ENCODE measurements around the gene CASP3.
"Not testable (repeated sequence)": the region's sequence is repeated elsewhere in the genome, so short reads cannot be mapped to it uniquely, and the experiment has no call there.

The CASP3 gene

DNA sequence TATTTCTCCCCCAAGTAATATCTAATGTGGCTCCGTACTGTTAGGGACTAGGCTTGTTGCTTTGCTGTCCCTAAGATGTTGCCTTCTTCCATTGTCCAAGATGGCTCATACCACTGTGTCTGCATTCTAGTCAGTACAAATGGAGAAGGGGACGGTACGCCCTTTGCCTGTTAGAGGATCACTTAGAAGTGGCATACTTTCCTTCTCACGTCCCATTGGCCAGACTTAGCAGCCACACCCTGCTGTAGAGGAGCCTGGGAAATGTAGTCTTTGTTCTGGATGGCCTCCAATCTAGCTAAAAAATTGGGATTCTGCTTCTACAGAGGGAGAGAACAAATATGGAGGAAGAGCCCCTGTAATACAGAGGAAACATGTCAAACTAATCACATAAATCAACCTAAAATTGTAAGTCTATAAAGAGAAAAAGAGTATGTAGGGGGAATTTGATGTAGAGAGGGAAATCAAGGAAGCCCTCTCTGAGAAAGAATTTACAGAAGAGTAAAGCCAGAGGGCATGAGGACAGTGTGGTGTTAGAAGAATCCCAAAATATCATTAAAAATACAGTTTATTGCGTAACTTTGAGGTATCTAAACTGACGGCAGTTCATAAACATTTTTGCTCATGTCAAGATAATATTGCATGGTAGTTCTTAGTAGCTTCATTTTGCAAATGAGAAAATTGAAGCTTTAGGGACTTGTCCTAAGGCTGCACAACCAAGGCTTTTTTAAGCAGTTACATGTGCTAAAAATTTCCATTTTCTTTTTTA is 15.4 kb upstream of the CASP3 start:
- DNase-seq (ENCODE audit: low read depth), result no peak

DNA sequence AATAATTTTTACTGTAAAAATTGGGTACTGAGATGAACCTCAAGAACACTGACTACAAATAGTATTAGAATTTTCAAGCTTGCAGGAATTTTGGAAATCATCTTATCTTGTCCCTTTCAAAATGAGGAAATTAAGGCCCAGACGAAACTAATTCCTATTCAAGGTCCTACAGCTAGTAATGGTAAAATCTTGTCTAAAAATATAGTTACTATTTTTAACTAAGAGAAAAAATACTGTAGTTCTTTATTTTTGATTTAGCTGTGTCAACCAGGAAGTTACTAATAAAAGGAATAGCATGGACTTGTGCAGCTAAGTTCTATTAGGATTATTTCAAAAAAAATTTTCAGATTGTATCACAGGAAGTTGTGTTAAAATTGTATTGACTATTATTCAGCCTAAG is 13.0 kb upstream of the CASP3 start:
- DNase-seq (ENCODE audit: low read depth), result no peak

DNA sequence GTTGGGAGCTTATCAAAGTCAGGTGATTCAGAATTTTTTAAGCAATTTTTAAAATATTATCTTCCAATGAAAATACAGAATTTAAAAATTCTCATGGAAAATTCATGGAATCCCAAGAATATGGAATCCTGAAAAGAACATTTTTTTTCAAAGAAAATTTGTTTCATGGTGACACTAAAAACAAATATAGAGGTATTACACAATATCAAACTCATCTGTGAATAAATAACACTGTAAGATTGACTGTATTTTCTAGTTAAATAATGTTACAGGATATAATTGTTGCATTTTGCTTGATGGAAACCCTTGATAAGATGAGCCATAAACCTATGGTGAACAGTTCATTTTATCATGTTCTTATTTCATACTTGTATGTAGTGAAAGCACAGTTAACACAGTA is 11.7 kb upstream of the CASP3 start:
- DNase-seq (ENCODE audit: low read depth), result no peak

DNA sequence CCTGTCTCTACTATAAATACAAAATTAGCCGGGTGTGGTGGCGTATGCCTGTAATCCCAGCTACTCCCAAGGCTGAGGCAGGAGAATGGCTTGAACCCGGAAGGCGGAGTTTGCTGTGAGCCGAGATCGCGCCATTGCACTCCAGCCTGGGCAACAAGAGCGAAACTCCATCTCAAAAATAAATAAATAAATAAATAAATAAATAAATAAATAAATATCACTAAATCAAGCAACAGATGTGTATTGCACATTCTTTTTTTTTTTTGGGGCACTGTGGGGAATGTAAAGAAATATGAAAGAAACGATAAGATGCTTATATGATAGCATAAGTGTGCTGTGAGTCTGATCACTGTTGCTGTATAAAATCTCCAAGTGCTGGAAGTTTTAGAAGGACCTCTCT is 8.6 kb upstream of the CASP3 start:
- not testable (repeated sequence) for DNase-seq (ENCODE audit: low read depth)

DNA sequence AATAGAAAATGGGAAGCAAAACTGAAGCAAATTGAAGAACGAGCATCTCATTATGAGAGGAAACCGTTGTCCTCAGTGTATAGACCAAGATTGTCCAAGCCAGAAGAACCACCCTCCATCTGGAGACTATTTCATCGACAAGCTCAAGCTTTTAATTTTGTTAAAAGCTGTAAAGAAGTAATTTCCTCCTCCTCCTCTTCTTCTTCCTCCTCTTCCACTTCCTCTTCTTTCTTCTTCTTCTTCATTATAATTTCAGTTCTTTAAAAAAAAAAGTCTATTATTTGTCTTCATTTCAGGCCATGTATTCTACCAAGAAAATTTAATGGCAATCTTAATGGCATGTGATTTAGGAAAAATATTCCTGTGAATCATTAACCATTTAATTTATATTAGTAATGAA is 7.9 kb upstream of the CASP3 start:
- DNase-seq (ENCODE audit: low read depth), result no peak

DNA sequence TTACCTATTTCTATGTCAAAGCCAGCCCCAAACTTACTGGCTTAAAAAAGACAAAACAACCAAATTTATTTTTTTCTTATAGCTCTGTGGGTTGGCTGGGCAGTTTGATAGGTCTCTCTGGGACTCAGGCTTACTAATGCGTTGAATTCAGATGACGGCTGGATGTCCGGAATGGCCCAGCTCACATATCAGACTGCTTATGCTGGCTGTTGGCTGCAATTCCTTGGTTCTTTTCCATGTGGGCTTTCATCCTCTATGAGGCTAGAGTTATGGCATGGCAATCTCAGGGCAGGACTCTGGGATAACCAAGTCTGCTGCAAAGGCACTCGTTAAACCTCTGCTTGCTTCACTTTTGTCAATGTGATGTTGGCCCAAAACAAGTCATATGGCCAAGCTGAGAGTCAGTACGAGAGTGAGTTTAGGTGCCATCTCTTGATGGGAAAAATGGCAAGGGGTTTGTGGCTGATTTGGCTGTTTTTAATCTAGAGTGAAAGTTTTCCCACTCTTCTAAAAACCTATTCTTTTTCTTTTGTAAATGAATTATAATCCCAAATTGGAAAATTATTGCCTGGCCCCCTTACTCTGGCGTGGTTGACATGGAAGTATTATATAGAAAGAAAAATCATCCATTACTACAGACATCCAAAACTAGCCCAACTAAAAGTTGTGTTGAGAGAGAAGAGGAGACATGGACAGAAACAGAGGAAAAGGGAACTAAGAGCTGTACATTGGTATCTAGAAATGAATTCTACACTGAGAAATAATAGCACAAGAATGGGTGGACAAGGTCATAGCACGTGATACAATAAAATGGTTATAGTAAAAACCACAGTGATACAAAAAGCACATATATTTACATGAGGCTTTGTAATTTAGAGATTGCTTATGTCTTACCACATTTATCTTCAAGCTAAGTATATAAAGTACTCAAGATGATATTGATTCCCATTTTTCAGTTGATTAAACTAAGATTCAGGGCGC is 6.9 kb upstream of the CASP3 start:
- DNase-seq (ENCODE audit: low read depth), result no peak

DNA sequence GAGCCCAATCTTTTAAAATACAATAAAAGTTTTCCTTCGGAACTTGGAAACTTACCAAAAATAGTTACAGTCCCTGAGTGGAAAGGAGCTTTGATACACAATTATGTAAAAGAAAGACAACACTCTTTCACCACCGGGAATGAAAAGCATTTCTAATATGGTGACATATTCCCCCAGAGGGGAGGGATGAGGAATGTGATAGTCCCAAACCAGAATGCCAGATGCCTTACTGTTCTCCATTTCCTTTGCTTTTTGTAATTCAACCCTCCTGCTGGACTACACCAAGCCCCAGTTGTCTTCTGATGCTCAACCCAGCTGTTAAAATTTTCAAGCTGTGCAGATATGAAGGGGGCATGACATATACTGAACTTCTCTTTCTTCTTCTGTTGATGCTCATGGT is 4.4 kb upstream of the CASP3 start:
- no peak for DNase-seq (ENCODE audit: low read depth)

DNA sequence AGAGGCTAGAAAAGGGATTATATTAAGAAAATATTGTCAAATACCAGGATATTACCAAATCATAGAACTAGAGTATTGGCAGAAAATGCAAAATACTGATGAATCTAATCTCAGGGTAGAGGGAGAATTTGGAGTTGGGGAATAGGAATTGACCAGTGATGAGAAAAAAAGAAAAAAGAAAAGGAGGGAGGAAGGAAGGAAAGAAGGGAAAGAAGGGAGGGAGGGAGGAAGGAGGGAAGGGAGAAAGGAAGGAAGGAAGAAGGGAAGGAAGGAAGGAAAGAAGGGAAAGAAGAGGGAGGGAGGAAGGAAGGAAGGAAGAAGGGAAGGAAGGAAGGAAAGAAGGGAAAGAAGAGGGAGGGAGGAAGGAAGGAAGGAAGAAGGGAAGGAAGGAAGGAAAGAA is 3.4 kb upstream of the CASP3 start:
- not testable (repeated sequence) for DNase-seq (ENCODE audit: low read depth)

DNA sequence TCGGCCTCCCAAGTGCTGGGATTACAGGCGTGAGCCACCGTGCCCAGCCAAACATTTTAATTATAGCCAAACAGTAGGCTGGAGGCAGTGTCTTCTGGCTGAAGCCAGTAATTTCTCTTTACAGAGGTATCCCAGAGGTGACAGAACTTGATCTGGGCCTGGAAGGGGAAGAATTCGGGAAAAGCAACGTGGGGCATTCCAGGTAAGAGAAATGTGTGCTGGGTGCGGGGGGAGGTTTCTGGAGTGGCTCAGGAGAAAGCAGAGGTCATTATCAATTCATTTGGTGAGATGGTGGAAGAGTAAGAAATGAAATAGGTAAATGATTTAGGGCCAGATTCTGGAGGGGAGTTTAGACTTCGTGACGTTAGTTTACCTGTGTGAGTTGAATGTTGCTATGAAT is 2.7 kb upstream of the CASP3 start:
- DNase-seq (ENCODE audit: low read depth), result no peak

DNA sequence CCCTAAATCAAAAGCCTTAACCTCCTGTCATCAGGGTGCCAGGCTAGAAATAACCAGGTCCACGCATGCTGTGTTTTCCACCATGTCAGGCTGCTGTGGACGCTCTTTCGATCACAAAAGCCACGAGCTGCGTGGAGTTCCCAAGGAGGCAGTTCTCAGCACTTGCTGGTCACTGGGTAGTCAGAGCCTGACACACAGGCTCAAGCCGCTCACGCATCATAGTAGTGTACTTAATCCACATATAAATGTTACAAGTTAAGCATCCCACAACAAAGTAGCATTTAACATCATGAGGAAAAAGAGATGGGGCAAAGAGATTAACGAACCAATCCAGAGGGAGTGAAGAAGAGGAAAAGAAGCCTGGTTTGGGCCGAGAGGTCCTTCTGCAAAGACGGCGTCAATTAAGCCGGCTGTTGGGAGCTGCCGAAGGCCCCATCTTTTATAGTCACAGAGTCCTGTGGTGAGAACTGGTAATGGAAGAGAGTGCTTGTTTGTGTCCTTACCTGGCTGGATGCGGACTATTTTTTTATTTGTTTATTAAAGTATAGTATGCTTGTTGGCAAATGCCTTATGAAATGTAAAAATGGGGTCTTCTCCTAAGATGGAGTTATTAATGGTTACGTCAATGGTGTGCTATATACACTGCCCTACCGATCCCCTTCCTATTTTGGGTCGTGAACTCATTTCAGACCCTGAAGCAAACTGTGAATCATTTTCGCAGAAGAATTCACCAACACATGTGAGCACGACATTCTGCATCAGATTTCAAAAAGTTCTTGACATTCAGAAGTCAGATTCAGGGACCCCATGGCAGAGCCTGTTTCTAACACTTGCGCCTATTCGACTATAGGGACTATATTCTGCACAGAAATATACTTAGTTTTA is 966 bp upstream of the CASP3 start:
- DNase-seq (ENCODE audit: low read depth), result no peak

DNA sequence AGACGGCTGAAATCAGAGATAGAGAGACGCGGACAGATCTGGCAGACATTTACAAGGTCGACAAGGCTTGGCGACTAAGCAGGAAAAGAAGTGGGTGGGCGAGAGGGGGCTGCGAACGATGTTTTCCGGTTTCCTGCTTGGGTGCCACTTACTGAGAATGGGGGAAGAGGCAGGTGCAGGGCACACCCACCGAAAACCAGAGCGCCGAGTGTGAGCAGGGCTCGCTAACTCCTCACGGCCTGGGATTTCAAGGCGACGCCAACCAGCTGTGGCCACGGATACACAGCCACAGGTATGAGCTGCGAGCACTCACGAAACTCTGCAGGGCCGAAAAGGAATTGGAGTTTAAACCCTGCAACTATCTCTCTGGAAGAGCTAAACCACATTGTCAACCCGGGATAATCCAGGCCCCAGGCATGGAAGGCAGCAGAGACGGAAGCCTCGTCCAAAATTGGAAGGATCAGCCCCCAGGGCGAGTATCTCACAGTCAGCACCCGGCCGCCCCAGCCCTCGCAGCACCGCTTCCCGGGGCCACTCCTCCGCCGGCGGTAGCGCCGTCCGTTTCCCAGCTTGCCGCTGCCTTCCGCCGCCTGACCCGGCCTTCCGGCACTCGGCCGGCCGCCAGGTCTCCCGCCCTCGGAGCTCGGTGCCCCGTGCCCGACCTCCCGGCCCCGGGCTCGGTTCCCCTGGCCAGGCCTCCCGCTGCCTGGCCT is 778 bp downstream of the CASP3 start:
- DNase-seq (ENCODE audit: low read depth), result peak; percentile 32

DNA sequence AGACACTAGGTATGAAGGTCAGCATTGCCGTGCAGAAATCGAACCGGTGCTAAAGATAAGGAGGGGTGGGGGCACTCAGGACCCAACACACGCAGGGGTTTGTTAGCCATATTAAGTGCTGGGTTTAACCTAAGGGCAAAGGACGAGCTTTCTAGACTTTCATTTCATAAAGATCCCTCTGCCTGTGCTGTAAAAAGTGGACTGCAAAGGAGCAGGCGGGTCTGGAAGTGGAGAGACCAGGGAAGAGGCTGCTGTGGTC is 1.3 kb downstream of the CASP3 start:
- DNase-seq (ENCODE audit: low read depth), result no peak

DNA sequence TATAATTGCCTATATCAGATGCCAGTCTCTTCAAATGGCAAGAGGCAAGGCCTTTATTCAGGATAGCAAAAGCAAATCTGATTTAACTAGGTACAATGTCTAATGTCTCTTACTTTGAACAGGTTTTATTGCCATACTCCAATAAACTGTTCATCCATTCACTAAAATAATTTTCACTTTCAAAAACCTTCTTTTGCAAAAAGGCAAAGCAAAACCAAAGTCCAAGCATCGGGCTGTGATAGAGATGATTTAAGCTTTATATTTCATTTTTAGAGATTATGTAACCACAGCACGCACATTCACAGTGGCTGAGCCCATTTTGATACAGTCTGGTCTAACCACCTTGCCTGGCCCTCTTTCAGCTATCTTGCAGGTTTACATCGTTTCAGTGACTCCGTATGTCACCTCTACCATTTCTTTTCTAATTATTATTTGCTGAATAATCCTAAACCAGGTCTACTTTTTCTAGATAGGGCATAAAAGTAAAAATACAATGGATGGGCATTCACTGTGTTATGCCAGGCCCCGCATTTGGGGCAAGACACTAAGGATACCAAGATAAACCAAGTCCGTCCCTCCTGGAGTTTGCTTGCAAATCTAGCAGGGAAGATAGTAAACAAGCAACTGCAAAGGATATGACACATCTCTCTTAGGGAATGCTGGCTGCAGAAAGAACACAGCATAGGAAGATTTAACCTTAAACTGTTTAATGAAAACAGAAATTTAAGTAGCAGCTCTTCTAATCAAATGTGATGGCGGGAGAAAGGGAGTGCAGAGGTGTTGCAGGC is 1.8 kb downstream of the CASP3 start:
- DNase-seq (ENCODE audit: low read depth), result no peak

DNA sequence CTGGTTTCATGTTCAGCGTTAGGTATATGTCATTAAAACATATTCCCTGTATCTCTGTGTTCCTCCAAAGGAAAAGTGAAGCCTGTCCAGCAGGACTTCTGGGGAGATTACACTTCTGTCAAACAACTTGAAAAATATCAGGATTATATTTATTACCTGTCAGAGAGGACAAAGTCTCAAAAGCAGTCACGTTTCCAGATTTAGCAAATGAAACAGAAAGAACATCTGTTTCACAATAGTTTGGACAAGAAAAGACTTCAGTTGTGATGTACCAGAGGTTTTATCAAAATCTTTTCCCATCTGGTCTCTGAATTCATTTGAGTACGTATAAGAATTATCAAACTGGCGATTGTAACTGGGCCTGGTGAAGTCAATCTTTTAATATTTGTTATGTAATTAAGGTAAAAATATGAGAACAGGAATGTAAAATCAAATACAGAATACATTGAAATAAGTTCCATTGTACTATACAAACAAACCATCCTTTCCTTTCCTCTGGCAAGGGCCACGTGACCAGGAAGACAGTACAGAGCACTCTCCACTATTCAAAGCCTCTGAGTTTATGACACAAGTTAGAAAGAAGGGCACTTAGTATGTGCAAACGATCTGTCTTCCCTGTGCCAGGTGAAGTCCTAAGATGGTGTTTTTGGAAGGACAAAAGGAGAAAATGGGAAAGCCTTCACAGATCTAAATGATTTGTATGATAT is 3.2 kb downstream of the CASP3 start:
- no peak for DNase-seq (ENCODE audit: low read depth)

DNA sequence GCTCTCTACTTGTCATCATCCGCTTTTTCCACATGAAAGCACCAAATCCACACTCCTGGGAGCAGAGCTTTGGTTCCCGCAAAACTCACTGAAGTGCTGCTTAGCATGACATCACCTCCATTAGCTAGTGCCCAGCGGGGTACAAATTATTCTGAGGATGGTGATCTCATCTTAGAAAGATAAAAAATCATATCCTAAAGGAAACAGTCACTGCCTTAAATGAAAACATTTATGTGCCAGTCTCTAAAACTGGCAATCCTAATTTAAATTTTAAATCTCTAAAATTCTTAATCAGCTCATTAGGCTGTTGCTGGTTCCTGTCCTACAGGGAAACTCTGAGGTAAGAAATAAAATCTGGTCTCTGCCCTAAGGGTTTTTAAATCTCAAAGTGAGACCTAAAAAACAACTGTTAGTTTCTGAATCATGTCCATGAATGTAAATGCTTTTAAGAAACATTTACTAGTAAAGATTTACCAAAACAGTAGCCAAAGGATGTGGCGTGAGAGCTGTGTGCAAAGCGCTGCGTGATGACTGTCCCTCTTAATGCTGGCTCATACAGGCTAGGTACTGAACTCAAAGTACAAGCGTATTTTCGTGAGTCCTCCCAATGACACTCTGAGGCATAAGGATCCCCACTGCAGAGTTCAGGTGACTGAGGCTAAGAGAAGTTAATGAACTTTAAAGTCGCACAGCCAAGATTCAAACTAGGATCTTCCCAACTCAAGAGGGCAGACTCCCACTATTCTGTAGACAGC is 4.5 kb downstream of the CASP3 start:
- DNase-seq (ENCODE audit: low read depth), result no peak

DNA sequence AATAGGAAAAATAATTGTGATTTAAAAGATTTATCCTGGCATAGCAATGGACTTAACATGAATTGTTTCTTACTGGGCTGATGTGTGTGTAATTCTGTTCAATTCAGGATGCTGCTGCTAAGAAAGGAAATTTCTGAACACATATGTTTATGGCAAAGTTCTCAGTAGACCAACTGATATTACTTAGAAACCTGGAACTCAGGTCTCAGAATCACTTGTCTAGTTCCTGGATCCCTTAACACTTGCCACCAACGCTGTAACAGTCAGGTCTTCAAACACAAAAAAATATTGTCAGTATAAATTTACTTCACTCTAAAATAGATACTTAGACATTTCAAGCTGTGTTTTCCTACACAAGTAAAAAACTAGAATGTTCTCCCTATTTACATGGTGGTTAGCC is 5.5 kb downstream of the CASP3 start:
- DNase-seq (ENCODE audit: low read depth), result no peak

DNA sequence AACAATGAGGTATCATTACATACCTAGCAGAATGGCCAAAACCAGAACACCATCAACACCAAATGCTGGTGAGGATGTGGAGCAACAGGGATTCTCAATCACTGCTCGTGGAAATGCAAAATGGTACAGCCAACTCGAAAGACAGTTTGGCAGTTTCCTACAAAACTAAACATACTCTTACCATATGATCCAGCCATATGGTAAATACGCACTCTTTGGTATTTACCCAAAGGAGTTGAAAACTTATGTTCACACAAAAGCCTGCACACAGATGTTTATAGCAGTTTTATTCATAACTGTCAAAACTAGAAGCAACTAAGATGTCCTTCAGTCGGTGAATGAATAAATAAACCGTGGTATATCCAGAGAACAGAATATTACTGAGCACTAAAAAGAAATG is 7.8 kb downstream of the CASP3 start:
- no peak for DNase-seq (ENCODE audit: low read depth)

DNA sequence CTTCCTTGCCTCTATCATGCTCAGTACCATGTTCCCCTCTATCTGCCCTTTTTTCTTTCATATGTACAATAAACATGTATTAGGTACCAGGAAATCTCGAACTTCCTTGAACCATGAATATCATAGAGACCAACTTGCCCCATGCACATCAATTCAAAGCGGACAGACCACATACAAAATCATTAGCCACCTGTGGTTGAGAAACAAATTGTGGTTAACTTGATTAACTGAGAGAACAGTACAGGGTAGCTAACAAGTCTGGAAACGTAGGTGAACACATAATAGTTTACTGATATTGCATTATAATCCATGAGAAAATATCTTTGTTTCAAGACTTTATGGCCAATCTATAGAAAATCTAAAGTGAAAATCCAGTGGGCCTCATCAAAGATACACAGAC is 8.2 kb downstream of the CASP3 start:
- DNase-seq (ENCODE audit: low read depth), result no peak

DNA sequence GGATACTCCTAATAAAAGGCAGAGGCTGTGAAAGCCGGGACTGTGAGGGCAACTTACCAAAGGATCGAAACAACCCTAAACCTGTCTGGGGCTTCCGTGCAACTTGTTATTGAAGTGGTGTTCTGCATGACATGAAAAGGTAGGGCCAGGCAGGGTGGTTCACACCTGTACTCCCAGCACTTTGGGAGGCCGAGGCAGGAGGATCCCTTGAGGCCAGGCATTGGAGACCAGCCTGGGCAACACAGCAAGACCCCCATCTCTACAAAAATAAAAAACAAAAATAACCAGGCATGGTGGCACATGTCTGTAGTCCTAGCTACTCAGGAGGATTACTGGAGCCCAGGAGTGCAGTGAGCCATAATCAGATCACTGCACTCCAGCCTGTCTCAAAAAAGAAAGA is 12.3 kb downstream of the CASP3 start:
- DNase-seq (ENCODE audit: low read depth), result no peak

DNA sequence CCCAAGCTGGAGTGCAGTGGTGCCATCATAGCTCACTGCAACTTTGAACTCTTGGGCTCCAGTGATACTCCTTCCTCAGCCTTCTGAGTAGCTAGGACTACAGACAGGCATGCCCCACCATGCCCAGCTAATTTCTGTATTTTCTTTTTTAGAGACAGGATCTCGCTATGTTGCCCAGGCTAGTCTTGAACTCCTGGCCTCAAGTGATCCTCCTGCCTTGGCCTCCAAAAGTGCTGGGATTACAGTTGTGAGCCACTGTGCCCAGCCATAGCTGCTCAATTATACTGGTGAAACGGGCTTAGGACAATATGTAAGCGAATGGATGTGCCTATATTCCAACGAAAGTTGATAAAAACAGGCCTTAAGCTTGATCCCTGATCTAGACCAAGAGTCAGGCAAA is 13.1 kb downstream of the CASP3 start:
- DNase-seq (ENCODE audit: low read depth), result no peak
